A549 (cell line): Measurements from ENCODE around the gene PIK3C3. TPM values are rescaled to one million over a fixed set of nuclear protein-coding genes. Genes with fewer than 3 reads are reported as not detected.

Experiments used
- ATAC-seq, 2 experiments: fragments of 200-7000 bp in 1 of 2; fragments of >200 bp in 1 of 2; cut with Nextera tagmentation in 1 of 2; cut with Tn5 transposase in 1 of 2; 3 replicates each; pipeline versions ENCODE4 v1.8.0 to v1.9.1; 2018 to 2020; ENCODE audit warnings: mild to moderate bottlenecking in 1 of 2, moderate library complexity in 1 of 2
- CTCF ChIA-PET: fragments of 300-600 bp; sonication (Branson Sonifier 250); formaldehyde crosslinking; extraction: SDS; loops from one replicate; lab custom pipeline; 2021; ENCODE audit warnings: antibody characterized with exemption, inconsistent platforms; lab: Yijun Ruan, JAX
- POLR2A ChIA-PET: fragments of 350-600 bp; formaldehyde crosslinking; extraction: SDS; loops from one replicate; lab custom pipeline; 2021; ENCODE audit warnings: antibody characterized with exemption, inconsistent platforms; lab: Yijun Ruan, JAX
- DNase-seq, 2 experiments: peaks; one replicate each; pipeline versions ENCODE4 v3.0.0 to v3.0.0-alpha.2; 2011 to 2016; ENCODE audit warnings: low read depth in 1 of 2, low spot score in 1 of 2
- FAIRE-seq: peaks from 2 replicates; lab custom pipeline; 2011; peaks lifted over from hg19 to GRCh38; lab: Jason Lieb, UNC
- H3K27ac ChIP-seq, 2 experiments: fragments of >200 bp; sonication (Bioruptor Twin); formaldehyde crosslinking; 3 replicates each; pipeline ENCODE4 v1.5.1; 2016 to 2017
- H3K4me1 ChIP-seq: fragments of >200 bp; sonication (Bioruptor Twin); formaldehyde crosslinking; 3 replicates; pipeline ENCODE4 v1.6.1; 2016
- H3K4me2 ChIP-seq: fragments of >200 bp; sonication (Bioruptor Twin); formaldehyde crosslinking; 3 replicates; pipeline ENCODE4 v1.6.1; 2016
- H3K4me3 ChIP-seq: fragments of >200 bp; sonication (Bioruptor Twin); formaldehyde crosslinking; 3 replicates; pipeline ENCODE4 v1.5.1; 2016
- H3K9me3 ChIP-seq: fragments of >200 bp; sonication (Bioruptor Twin); formaldehyde crosslinking; 3 replicates; pipeline ENCODE4 v1.6.1; 2016
- ATOH8 ChIP-seq: fragments of 250-450 bp; sonication (Bioruptor Pico); IDR thresholded peaks from 2 replicates; pipeline ENCODE4 v1.5.0; 2020; ENCODE audit warnings: low read depth, mild to moderate bottlenecking, moderate library complexity
- BCL3 ChIP-seq: fragments of >200 bp; sonication (Bioruptor Twin); formaldehyde crosslinking; IDR thresholded peaks from 3 replicates; pipeline ENCODE4 v1.6.1; 2016
- BHLHE40 ChIP-seq: IDR thresholded peaks from 2 replicates; pipeline ENCODE4 v1.6.1; 2012; ENCODE audit warnings: low read depth, low read length, inconsistent platforms
- CBX2 ChIP-seq: fragments of 200-600 bp; sonication (generic); IDR thresholded peaks from 2 replicates; pipeline ENCODE4 v1.6.1; 2016; ENCODE audit warnings: low read depth, mild to moderate bottlenecking, borderline replicate concordance
- CEBPB ChIP-seq, 2 experiments: fragments of >200 bp in 1 of 2; sonication (Bioruptor Twin) in 1 of 2; formaldehyde crosslinking in 1 of 2; IDR thresholded peaks; 2 replicates each; pipeline ENCODE4 v1.6.1; 2012 to 2016
- CTCF ChIP-seq: fragments of >200 bp; sonication (Bioruptor Twin); formaldehyde crosslinking; IDR thresholded peaks from 3 replicates; pipeline ENCODE4 v1.5.1; 2016
- E2F6 ChIP-seq: IDR thresholded peaks from 2 replicates; pipeline ENCODE4 v1.6.1; 2012; ENCODE audit warnings: low read depth, borderline replicate concordance
- FOXS1 ChIP-seq: fragments of 250-450 bp; sonication (Bioruptor Pico); IDR thresholded peaks from 2 replicates; pipeline ENCODE4 v1.5.0; 2020; ENCODE audit warnings: mild to moderate bottlenecking, moderate library complexity
- HES2 ChIP-seq: fragments of >200 bp; sonication (Bioruptor Twin); formaldehyde crosslinking; IDR thresholded peaks from 2 replicates; pipeline ENCODE4 v1.6.1; 2016
- HOXA7 ChIP-seq: fragments of 250-450 bp; sonication (Bioruptor Pico); IDR thresholded peaks from 2 replicates; pipeline ENCODE4 v1.5.0; 2020; ENCODE audit warnings: mild to moderate bottlenecking, moderate library complexity
- HOXB13 ChIP-seq: fragments of 250-450 bp; sonication (Bioruptor Pico); IDR thresholded peaks from 2 replicates; pipeline ENCODE4 v1.5.0; 2020; ENCODE audit warnings: low read depth, mild to moderate bottlenecking, moderate library complexity
- KDM1A ChIP-seq: fragments of 200-600 bp; sonication (generic); IDR thresholded peaks from 2 replicates; pipeline ENCODE4 v1.6.1; 2016; ENCODE audit warnings: low read depth, mild to moderate bottlenecking
- MAX ChIP-seq: IDR thresholded peaks from 2 replicates; pipeline ENCODE4 v1.6.1; 2012
- NPAS2 ChIP-seq: fragments of 250-450 bp; sonication (Bioruptor Pico); IDR thresholded peaks from 2 replicates; pipeline ENCODE4 v1.8.0; 2022; ENCODE audit warnings: mild to moderate bottlenecking, moderate library complexity, borderline replicate concordance
- POLR2AphosphoS2 ChIP-seq: conservative IDR thresholded peaks from 2 replicates; pipeline ENCODE4 v1.6.1; 2012; ENCODE audit warnings: low read length, improper control_type of control experiment, inconsistent platforms
- RAD21 ChIP-seq, 2 experiments: fragments of >200 bp in 1 of 2; sonication (Bioruptor Twin) in 1 of 2; formaldehyde crosslinking in 1 of 2; IDR thresholded peaks in 1 of 2; conservative IDR thresholded peaks in 1 of 2; 2 replicates in 1 of 2; 3 replicates in 1 of 2; pipeline ENCODE4 v1.6.1; 2012 to 2018; ENCODE audit warnings: inconsistent platforms in 1 of 2
- RARB ChIP-seq: fragments of 250-450 bp; sonication (Bioruptor Pico); IDR thresholded peaks from 2 replicates; pipeline ENCODE4 v1.8.0; 2021; ENCODE audit warnings: mild to moderate bottlenecking, moderate library complexity
- TFCP2L1 ChIP-seq: fragments of 250-450 bp; sonication (Bioruptor Pico); IDR thresholded peaks from 2 replicates; pipeline ENCODE4 v1.5.0; 2021; ENCODE audit warnings: mild to moderate bottlenecking
- USF2 ChIP-seq: fragments of 450-650 bp; IDR thresholded peaks from 2 replicates; pipeline ENCODE4 v1.6.1; 2014; ENCODE audit warnings: antibody characterized with exemption
- ZNF302 ChIP-seq: fragments of 250-450 bp; sonication (Bioruptor Pico); IDR thresholded peaks from 2 replicates; pipeline ENCODE4 v1.9.0; 2021; ENCODE audit warnings: inconsistent platforms, mild to moderate bottlenecking, moderate library complexity
- ZSCAN20 ChIP-seq: fragments of 250-450 bp; sonication (Bioruptor Pico); IDR thresholded peaks from 2 replicates; pipeline ENCODE4 v1.8.0; 2022; ENCODE audit warnings: mild to moderate bottlenecking, moderate library complexity
- WGBS: methylation state at CpG from one replicate; pipeline ENCODE4 v1.1.6; 2017; ENCODE audit errors: missing lambda C conversion rate; 5-methylcytosine and 5-hydroxymethylcytosine counted together
- polyA plus RNA-seq, 4 experiments: library from polyadenylated mRNA; depleted of rRNA in 3 of 4; stranded (reverse); fragments of >200 nt; fragmentation: RNase III in 1 of 4; extraction: RNeasy Plus Mini Kit Qiagen cat#74134 plus additional on column Dnase treatment in 1 of 4; gene quantifications; 2 replicates in 3 of 4; 3 replicates in 1 of 4; pipeline ENCODE4 v1.2.3, GENCODE V29; 2011 to 2017

Gene PIK3C3
- polyA plus RNA-seq, 2 of the 4 experiments (the other 2 are of a cell fraction), result 18.6 to 36.0 TPM

GRCh38 chr18:41985914-41986313 lies 30.9 kb downstream of the PIK3C3 start:
- Histone ChIP-seq H3K4me1 (no peaks in the 10 kb centered on the region), H3K4me2 (no peak overlapping the region), H3K27ac (no peak overlapping the region), H3K4me3 (no peak overlapping the region)
- ChIA-PET CTCF (no interaction called here), POLR2A (no interaction called here)
- no peak for FAIRE-seq
- DNase-seq, result no peak
- 92% methylated on average over 2 of the region's 2 CpGs for WGBS
- TF ChIP-seq KDM1A (no peak), CEBPB (IDR thresholded peaks at IDR 0.05) (no peak), RAD21 (conservative IDR thresholded peaks at IDR 0.05 in 1 of 2, IDR thresholded peaks at IDR 0.05 in 1 of 2) (no peak)
- TF ChIP-seq, all 56 proteins: peak for 0
- H3K9me3 ChIP-seq, result no peaks in the 10 kb centered on the region
- no peak for ATAC-seq

GRCh38 chr18:41989508-41989907 lies 34.5 kb downstream of the PIK3C3 start:
- Histone ChIP-seq H3K9me3 (no peaks in the 10 kb centered on the region), H3K4me3 (no peak overlapping the region)
- TF ChIP-seq MAX, result no peak
- TF ChIP-seq HOXB13 (CRISPR knock-in tag), result no peak
- no peak for TF ChIP-seq RAD21 (conservative IDR thresholded peaks at IDR 0.05 in 1 of 2, IDR thresholded peaks at IDR 0.05 in 1 of 2)
- TF ChIP-seq ZSCAN20 (CRISPR knock-in tag), result no peak
- TF ChIP-seq, all 56 proteins: peak for 0
- no peak for FAIRE-seq
- 86% methylated on average over 5 of the region's 5 CpGs for WGBS
- Histone ChIP-seq H3K4me1 (no peaks in the 10 kb centered on the region), H3K4me2 (no peak overlapping the region), H3K27ac (no peak overlapping the region)
- DNase-seq, result no peak
- ChIA-PET POLR2A (no interaction called here), CTCF (no interaction called here)
- ATAC-seq, result no peak

- no peak for DNase-seq
- CTCF ChIA-PET, result no interaction called here
- Histone ChIP-seq H3K9me3 (no peaks in the 10 kb centered on the region), H3K27ac (no peak overlapping the region), H3K4me3 (no peak overlapping the region), H3K4me2 (no peak overlapping the region), H3K4me1 (peaks cover 2% of the 10 kb centered on the region; the same call in 1 of the 3 replicates)
- POLR2A ChIA-PET, result no interaction called here
- ATAC-seq, result no peak
- WGBS, result 90% methylated on average over 2 of the region's 2 CpGs
- TF ChIP-seq CTCF (no peak), RAD21 (conservative IDR thresholded peaks at IDR 0.05 in 1 of 2, IDR thresholded peaks at IDR 0.05 in 1 of 2) (no peak), CBX2 (no peak), ZNF302 (no peak), BHLHE40 (no peak), FOXS1 (no peak), NPAS2 (CRISPR knock-in tag) (no peak), ATOH8 (CRISPR knock-in tag) (no peak), HOXA7 (CRISPR knock-in tag) (no peak)
- no peak for FAIRE-seq
Measured at GRCh38 chr18:41992066-41992465, 37.0 kb downstream of the PIK3C3 start.

- DNase-seq (no peak), ATAC-seq (no peak), FAIRE-seq (no peak)
- Histone ChIP-seq H3K4me3 (no peak overlapping the region), H3K4me1 (peaks cover 9% of the 10 kb centered on the region), H3K9me3 (no peaks in the 10 kb centered on the region), H3K27ac (no peak overlapping the region), H3K4me2 (no peak overlapping the region)
- 88% methylated on average over 4 of the region's 4 CpGs for WGBS
- ChIA-PET CTCF (no interaction called here), POLR2A (no interaction called here)
- no peak for TF ChIP-seq E2F6
- no peak for TF ChIP-seq BCL3
- TF ChIP-seq RARB (CRISPR knock-in tag), result no peak
- TF ChIP-seq POLR2AphosphoS2, result no peak
- no peak for TF ChIP-seq TFCP2L1 (CRISPR knock-in tag)
- TF ChIP-seq USF2, result no peak
- TF ChIP-seq HES2, result no peak
- no peak for TF ChIP-seq ZNF302
- no peak for TF ChIP-seq RAD21 (conservative IDR thresholded peaks at IDR 0.05 in 1 of 2, IDR thresholded peaks at IDR 0.05 in 1 of 2)
Measured at GRCh38 chr18:41992703-41993102, 37.7 kb downstream of the PIK3C3 start.
